GM21367 (cell line): ENCODE measurements around the gene SUPT16H.

Experiments used
- ATAC-seq: cut with Tn5 transposase; IDR thresholded peaks from one replicate; pipeline ENCODE4 v1.9.1; 2021; ENCODE audit not compliant: unreplicated experiment

Gene SUPT16H

DNA sequence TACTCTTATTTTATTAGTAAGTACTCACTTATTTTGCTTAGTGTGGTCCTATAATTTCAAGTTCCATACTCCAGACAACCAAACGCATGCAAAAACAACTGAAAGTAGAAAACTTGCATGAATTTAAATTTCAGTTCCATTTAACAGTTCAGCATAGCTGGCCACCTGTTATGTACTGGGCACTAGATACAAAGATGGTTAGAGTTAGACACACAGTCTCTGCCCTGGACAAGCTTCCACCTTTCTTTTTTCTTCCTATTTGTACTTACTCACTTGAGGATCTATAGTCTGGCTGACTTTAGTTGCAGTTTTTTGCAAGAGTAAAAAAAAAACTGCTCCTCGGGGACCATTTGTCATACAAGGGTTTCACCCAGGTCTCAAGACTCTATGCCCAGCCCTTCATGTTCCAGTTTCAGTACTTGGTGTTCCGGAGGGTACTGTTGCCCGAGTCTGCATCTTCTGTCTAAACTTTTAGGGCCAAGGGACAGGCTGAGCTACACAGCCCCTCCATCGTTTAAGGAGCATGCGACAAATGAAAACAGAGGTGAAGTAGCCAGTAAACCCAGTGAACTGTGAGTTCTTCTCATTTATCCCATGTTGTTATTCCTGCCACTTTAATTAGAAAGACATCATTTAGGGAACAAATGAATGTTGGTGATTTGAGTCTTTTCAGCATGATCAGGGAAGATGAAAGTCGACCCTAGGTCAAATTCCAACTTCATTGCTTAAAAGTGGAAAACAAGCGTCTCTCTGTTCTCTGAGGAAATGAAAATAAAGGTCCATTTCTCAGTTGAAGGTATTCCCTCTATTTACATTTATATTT lies 81.6 kb downstream of the SUPT16H start:
- no peak for ATAC-seq
